Astrocyte of the cerebellum (primary cell): ENCODE results near the gene ZPBP2.

ENCODE experiments used
- DNase-seq: peaks from one replicate; pipeline ENCODE4 v3.0.0-alpha.2; 2011; ENCODE audit warnings: low read depth
- H3K4me3 ChIP-seq: 2 replicates; pipeline ENCODE4 v1.5.1; 2011; ENCODE audit warnings: mild to moderate bottlenecking, low read depth, low read length, moderate library complexity
- CTCF ChIP-seq: IDR thresholded peaks from 2 replicates; pipeline ENCODE4 v1.5.1; 2012; ENCODE audit warnings: low read length, low read depth, moderate library complexity, mild to moderate bottlenecking; ENCODE audit errors: missing control alignments
- in situ Hi-C: cut with HindIII; loops from 2 replicates; pipeline ENCODE4 v1.10.0; 2017; ENCODE audit warnings: low sequenced_read_pairs

Gene ZPBP2

GRCh38 chr17:39826334-39826733 is 41.7 kb upstream of the ZPBP2 start:
- in situ Hi-C loops, result no loop called here
- no peak for TF ChIP-seq CTCF
- DNase-seq, result no peak
- no peak overlapping the region for H3K4me3 ChIP-seq

DNA sequence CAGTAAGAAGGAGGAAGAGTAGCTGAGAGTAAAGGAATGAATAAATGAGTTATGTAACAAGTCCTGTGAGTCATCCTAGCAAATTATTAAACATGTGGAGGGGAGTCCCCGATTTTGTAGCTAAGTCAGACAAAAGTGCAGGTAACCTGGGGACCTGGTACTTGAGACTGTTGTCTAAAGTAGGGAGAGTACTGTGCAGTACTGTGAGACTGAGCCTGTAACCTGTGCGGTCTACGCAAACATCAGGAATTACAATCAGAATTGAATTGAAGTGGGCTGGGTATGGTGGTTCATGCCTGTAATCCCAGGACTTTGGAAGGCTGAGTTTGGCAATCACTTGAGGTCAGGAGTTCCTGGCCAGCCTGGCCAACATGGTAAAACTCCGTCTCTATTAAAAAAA is 39.6 kb upstream of the ZPBP2 start:
- no peak for TF ChIP-seq CTCF
- no peak for DNase-seq
- H3K4me3 ChIP-seq, result no peak overlapping the region
- in situ Hi-C loops, result no loop called here

GRCh38 chr17:39831588-39831987 is 36.4 kb upstream of the ZPBP2 start:
- in situ Hi-C loops, result no loop called here
- DNase-seq, result no peak
- no peak overlapping the region for H3K4me3 ChIP-seq
- no peak for TF ChIP-seq CTCF

DNA sequence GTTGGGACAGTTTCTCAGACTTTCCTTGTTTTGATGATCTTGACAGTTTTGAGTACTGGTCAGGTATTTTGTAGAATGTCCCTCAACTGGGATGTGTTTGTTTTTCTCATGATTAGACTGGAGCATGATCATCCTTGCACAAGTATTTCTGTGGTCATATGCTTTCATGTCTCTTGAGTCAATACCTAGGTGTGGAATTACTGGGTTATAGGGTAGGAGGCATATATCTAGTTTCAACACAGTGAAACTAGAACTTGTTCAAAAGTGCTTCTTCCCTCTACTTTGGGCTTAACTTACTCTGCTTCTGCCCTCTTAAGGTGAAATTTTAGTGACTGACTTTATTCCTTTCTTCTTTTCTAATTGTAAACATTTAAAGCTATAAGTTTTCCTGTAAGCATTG is 34.0 kb upstream of the ZPBP2 start:
- no peak overlapping the region for H3K4me3 ChIP-seq
- no peak for TF ChIP-seq CTCF
- DNase-seq, result no peak
- in situ Hi-C loops, result no loop called here

DNA sequence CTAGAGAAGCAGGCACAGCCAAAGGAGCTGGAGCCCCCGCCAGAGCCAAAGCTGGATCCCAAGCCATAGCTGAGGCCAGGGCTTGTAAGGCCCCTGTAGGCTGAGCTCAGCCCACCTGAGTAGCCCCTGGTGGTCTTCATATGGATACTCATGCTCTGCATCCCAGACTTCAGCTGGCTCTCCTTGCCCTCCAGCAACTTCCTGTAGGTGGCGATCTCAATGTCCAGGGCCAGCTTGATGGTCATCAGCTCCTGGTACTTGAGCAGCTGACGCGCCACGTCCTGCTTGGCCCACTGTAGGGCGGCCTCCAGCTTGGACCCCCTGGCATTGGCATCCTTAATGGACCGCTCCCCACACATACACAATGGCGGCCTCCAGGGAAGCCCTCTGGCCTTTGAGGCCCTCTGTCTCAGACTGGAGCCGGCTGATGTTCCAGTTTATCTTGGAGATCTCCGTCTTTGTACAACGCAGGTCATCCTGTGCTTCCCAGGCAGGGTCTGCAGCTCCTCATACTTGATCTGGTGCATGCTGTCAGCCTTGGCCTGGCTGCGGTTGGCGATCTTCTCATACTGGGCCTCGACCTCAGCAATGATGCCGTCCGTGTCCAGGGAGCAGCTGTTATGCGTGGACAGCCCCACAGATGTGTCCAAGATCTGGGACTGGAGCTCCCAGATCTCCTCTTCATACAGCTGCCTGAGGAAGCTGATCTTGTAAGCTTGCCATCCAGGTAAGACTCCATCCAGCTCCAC is 32.8 kb upstream of the ZPBP2 start:
- no peak overlapping the region for H3K4me3 ChIP-seq
- DNase-seq, result no peak
- in situ Hi-C loops, result no loop called here
- TF ChIP-seq CTCF, result no peak

- no peak for DNase-seq
- no peak for TF ChIP-seq CTCF
- in situ Hi-C loops, result no loop called here
Observed at GRCh38 chr17:39836117-39836516, 31.9 kb upstream of the ZPBP2 start.

More at GRCh38 chr17:39836117-39836516, 31.9 kb upstream of the ZPBP2 start:
- no peak overlapping the region for H3K4me3 ChIP-seq
